HG03354 (cell line): ENCODE measurements around the gene WFDC10B.
"Not testable (repeated sequence)": the region's sequence is repeated elsewhere in the genome, so short reads cannot be mapped to it uniquely, and the experiment has no call there.

ENCODE experiments used
- ATAC-seq: cut with Tn5 transposase; IDR thresholded peaks from one replicate; pipeline ENCODE4 v1.9.1; 2021; ENCODE audit warnings: mild to moderate bottlenecking; ENCODE audit not compliant: unreplicated experiment, poor library complexity, severe bottlenecking

Gene WFDC10B

GRCh38 chr20:45704969-45705637 lies at the start of gene WFDC10B:
Gene WFDC10B (minus strand): TSS chr20:45705019. CDS start chr20:45685992, 19,027 bp downstream.
- ATAC-seq, result no peak

- ATAC-seq, result no peak
Measured at GRCh38 chr20:45752746-45753145, 47.9 kb upstream of the WFDC10B start.

DNA sequence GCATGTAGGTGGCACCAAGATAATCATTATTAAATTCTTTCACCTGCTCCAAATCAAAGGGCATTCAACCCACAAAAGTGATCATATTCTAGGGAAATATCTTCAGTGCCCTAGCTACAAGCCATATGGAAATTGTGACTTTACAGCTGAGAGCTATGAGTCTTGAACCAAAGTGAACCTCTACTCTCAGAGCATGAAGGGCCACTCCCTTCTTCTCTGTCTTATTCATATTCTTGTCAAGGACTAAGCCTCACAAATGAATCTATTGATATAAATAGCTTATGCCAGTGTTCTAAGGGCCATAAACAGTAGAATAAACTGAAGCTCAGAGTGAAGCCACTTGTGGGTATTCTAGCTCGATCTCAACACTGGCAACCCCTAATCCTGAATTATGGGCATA lies 46.9 kb upstream of the WFDC10B start:
- no peak for ATAC-seq

DNA sequence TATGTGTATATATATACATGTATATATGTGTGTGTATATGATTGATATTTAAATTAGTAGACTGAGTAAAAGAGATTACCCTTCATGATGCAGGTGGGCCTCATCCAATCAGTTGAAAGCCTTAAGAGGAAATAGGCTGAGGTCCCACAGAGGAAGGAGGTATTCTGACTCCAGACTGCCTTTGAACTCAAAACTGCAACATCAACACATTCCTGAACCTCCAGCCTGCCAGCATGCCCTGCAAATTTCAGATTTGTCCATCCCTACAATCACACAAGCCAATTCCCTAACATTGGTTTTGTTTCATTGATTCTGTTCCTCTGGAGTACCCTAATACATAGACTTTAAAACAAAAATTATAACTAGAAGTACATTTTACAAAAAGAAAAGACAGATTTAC lies 40.2 kb upstream of the WFDC10B start:
- no peak for ATAC-seq

DNA sequence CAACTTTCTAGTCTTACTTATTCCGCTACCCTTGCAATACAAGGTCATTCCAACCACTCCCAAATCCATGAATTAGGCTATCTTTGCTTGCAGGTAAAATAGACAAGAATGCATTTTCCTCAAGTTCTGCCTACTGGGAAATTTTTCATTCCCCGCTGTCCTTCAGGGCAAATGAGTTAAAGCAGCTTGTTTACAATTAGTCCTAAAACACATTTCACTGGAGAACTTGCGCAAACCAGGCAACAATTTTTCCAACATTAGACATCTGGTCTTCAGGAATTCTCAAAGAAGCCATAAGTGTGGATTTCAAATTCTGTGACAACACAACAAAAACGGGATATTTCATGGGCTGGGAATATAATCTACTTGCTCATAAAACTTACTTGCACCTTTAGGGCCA lies 37.8 kb upstream of the WFDC10B start:
- no peak for ATAC-seq

GRCh38 chr20:45735988-45736387 lies 31.2 kb upstream of the WFDC10B start:
- no peak for ATAC-seq

DNA sequence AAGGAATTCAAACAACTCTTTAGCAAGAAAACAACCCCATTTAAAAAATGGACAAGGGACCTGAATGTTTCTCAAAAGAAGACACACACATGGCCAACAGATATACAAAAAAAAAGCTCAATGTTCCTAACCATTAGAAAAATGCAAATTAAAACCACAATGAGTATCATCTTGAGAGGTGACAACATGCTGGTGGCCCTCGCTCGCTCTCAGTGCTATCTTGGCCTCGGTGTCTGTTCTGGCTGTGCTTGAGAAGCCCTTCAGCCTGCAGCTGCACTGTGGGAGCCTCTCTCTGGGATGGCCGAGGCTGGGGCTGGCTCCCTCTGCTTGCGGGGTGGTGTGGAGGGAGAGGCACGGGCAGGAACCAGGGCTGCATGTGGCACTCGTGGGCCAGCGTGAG lies 30.7 kb upstream of the WFDC10B start:
- no peak for ATAC-seq

DNA sequence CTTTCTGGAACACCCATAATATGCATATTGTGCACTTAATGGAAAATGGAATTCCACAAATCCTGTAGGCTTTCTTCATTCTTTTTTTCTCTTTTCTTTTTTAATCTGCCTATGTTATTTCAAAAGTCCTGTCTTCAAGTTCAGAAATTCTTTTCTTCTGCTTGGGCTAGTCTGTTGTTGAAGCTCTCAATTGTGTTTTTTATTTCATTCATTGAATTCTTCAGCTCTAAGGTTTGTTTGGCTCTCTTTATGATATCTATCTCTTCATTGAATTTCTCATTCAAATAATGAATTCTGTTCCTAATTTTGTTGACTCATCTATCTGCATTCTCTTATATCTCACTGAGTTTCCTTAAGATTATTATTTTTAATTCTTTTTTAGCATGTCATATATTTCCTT lies 27.4 kb upstream of the WFDC10B start:
- ATAC-seq, result no peak

DNA sequence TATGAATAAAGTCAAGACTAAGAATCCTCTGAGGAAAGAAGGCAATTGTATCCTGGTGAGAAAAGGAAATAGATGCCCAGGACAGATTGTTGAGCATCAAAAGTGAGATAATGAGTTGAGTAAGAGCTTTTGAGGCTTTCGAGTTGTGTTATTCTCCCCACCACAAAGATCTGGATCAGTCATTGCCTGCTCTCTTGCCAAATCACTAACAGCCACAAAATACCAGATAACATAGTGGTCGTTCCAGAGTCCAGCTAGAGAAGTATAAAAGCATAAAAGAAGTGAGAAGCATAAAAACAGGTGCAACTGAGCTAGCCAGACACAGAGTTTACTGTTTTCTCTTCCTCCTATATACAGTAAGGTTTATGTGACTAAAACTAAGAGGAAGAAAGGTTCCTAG lies 22.2 kb upstream of the WFDC10B start:
- ATAC-seq, result no peak

DNA sequence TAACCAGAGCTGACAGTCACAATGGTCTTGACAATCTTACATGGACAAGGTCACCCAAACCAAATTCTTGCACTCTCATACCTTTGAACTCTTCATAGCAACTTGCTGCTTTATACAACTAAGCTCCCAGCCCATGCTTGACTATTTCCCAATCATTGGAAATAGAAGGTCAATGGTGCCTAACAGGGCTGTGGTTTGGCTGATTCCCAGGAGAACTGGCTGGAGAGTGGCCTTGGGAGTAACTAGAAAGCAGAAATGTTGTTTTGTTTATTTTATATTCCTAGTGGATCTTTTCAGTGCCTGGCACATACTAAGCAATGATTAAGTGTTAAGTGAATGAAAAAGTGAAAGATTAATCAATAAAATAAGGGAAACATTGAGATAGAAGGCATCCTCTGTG lies 20.3 kb upstream of the WFDC10B start:
- no peak for ATAC-seq

GRCh38 chr20:45722047-45722446 lies 17.2 kb upstream of the WFDC10B start, which contains the start of gene SPINT4:
Gene SPINT4 (plus strand): TSS chr20:45722347. CDS start chr20:45722368, 21 bp downstream.
- ATAC-seq, result no peak

DNA sequence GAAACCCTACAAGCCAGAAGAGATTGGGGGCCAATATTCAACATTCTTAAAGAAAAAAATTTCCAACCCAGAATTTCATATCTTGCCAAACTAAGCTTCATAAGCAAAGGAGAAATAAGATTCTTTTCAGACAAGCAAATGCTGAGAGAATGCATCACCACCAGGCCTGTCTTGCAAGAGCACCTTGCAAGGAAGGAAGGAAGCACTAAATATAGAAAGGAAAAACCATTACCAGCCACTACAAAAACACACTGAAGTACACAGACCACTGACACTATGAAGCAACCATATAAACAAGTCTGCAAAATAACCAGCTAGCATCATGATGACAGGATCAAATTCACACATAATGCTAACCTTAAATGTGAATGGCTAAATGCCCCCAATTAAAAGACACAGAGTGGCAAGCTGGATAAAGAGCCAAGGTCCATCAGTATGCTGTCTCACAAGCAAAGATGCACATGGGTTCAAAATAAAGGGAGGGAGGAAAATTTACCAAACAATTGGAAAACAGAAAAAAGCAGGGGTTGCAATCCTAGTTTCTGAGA lies 11.4 kb upstream of the WFDC10B start:
- ATAC-seq, result not testable (repeated sequence)

DNA sequence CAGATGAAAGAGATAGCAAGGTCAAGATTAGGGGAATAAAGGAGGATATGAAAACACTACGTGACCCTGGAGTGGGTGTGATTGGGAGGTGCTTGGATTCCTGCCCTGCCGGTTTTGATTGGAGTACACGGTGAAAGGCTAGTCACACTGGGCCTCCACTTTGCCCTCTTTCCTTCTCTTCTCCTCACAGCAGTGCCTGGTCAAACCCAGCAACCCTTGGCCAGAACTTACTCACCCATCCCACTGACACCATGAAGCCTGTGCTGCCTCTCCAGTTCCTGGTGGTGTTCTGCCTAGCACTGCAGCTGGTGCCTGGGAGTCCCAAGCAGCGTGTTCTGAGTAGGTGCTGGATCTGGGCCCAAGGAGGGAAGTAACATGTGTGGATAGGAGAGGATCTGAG lies 2.9 kb downstream of the WFDC10B start, which contains the start of gene WFDC13:
TSS of gene WFDC13 (plus strand) at position 166 of the 400 bp plus-strand sequence. CDS start at position 252, 86 bp downstream.
- ATAC-seq, result no peak

- ATAC-seq, result no peak
Measured at GRCh38 chr20:45701104-45701503, 3.7 kb downstream of the WFDC10B start.

- ATAC-seq, result no peak
Measured at GRCh38 chr20:45695496-45695895, 9.3 kb downstream of the WFDC10B start.

- not testable (repeated sequence) for ATAC-seq
Measured at GRCh38 chr20:45693346-45693745, 11.5 kb downstream of the WFDC10B start.

- ATAC-seq, result no peak
Measured at GRCh38 chr20:45685896-45686295, 18.9 kb downstream of the WFDC10B start.

DNA sequence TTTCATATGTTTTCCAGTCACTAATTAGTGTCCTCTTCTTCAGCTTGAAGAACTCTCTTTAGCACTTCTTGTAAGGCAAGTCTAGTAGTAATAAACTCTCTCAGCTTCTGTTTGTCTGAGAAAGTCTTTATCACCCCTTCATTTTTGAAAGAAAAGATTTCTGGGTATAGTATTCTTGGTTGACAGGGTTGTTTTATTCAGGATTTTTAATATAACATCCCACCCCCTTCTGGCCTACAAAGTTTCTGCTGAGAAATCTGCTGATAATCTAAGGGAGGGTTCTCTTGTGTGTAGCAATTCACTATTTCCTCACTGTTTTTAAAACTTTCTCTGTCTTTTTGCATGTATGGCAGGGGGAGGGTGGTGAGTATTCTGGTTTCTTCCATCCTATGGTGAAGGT lies 25.2 kb downstream of the WFDC10B start:
- no peak for ATAC-seq

DNA sequence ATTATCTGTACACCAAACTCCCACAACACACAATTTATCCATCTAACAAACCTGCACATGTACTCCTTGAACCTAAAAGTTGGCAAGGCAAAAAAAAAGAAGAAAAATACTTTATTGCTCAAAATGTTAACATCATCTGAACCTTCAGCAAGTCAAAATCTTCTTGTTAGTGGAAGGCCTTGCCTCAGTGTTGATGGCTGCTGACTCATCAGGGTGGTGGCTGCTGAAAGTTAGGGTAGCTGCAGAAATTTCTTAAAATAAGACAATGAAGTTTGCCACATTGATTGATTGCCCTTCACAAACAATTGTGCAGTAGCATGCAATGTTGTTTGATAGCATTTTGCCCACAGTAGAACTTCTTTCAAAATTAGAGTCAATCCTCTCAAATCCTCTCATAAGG lies 32.1 kb downstream of the WFDC10B start:
- no peak for ATAC-seq

- ATAC-seq, result no peak
Measured at GRCh38 chr20:45670139-45670538, 34.7 kb downstream of the WFDC10B start, which contains the start of gene WFDC11. Gene WFDC11 (minus strand): TSS chr20:45670239. CDS start chr20:45650600, 19,639 bp downstream.

- not testable (repeated sequence) for ATAC-seq
Measured at GRCh38 chr20:45657038-45657437, 47.8 kb downstream of the WFDC10B start.
